SU-DHL-6 (cell line): Measurements from ENCODE around the gene EIF4E1B.

Experiments
- H2AFZ ChIP-seq: fragments of 200-600 bp; sonication (generic); 2 replicates; pipeline ENCODE4 v1.6.1; 2014; ENCODE audit warnings: low read depth, mild to moderate bottlenecking, moderate library complexity, mixed read lengths, antibody characterized with exemption, low read length; ENCODE audit not compliant: severe bottlenecking
- H3F3A ChIP-seq: fragments of 200-600 bp; shearing (Covaris generic); 2 replicates; pipeline ENCODE4 v1.6.0; 2016; ENCODE audit warnings: antibody characterized with exemption, mild to moderate bottlenecking; ENCODE audit not compliant: insufficient read depth
- H3K27ac ChIP-seq: fragments of 200-600 bp; sonication (generic); 2 replicates; pipeline ENCODE4 v1.5.1; 2016; ENCODE audit warnings: low read depth, mild to moderate bottlenecking, low read length, moderate library complexity, mixed read lengths
- H3K27me3 ChIP-seq: fragments of 200-600 bp; sonication (generic), shearing (Covaris generic); 2 replicates; pipeline ENCODE4 v1.6.0; 2014; ENCODE audit warnings: mild to moderate bottlenecking, low read length
- H3K36me3 ChIP-seq: fragments of 200-600 bp; sonication (generic); 2 replicates; pipeline ENCODE4 v1.6.1; 2014; ENCODE audit warnings: mild to moderate bottlenecking, low read length, mixed read lengths
- H3K4me2 ChIP-seq: fragments of 300-600, 200-600 bp; shearing (Covaris generic), sonication (generic); 2 replicates; pipeline ENCODE4 v1.6.0; 2014; ENCODE audit warnings: low read length, low read depth, mild to moderate bottlenecking; ENCODE audit not compliant: poor library complexity, severe bottlenecking
- H3K4me3 ChIP-seq: fragments of 200-600 bp; sonication (generic); 2 replicates; pipeline ENCODE4 v1.5.1; 2014; ENCODE audit warnings: antibody characterized with exemption, low read length, mild to moderate bottlenecking, mixed read lengths; ENCODE audit not compliant: insufficient read depth, poor library complexity, severe bottlenecking
- H3K79me2 ChIP-seq: fragments of 200-600 bp; sonication (generic); 2 replicates; pipeline ENCODE4 v1.6.1; 2014; ENCODE audit warnings: mild to moderate bottlenecking, low read length, moderate library complexity; ENCODE audit not compliant: insufficient read depth
- H3K9ac ChIP-seq: fragments of 200-600 bp; sonication (generic); 2 replicates; pipeline ENCODE4 v1.7.0; 2014; ENCODE audit warnings: mild to moderate bottlenecking, low read length
- H3K9me2 ChIP-seq: fragments of 200-600 bp; sonication (generic); replicated peaks from 2 replicates; pipeline ENCODE4 v1.6.1; 2014; ENCODE audit warnings: low read length; ENCODE audit not compliant: insufficient read depth
- H3K9me3 ChIP-seq: fragments of 200-600 bp; sonication (generic); 2 replicates; pipeline ENCODE4 v1.6.1; 2014; ENCODE audit warnings: low read length, mixed read lengths; ENCODE audit not compliant: insufficient read depth
- H4K20me1 ChIP-seq: fragments of 200-600 bp; sonication (generic); 2 replicates; pipeline ENCODE4 v1.6.1; 2014; ENCODE audit warnings: low read depth, mild to moderate bottlenecking, antibody characterized with exemption, low read length, moderate library complexity, mixed read lengths
- EZH2phosphoT487 ChIP-seq: fragments of 200-600 bp; sonication (generic), shearing (Covaris generic); conservative IDR thresholded peaks from 2 replicates; pipeline ENCODE4 v1.6.1; 2018; ENCODE audit warnings: mild to moderate bottlenecking, antibody characterized with exemption, low read length, moderate library complexity, mixed read lengths
- TF ChIP-seq, protein P1 (sequence below): fragments of 200-600 bp; sonication (generic); IDR thresholded peaks from one replicate; pipeline ENCODE4 v1.5.1; 2017; ENCODE audit warnings: antibody characterized with exemption, mild to moderate bottlenecking, low read length, moderate library complexity; ENCODE audit not compliant: insufficient read depth, poor library complexity, severe bottlenecking

The EIF4E1B gene

DNA sequence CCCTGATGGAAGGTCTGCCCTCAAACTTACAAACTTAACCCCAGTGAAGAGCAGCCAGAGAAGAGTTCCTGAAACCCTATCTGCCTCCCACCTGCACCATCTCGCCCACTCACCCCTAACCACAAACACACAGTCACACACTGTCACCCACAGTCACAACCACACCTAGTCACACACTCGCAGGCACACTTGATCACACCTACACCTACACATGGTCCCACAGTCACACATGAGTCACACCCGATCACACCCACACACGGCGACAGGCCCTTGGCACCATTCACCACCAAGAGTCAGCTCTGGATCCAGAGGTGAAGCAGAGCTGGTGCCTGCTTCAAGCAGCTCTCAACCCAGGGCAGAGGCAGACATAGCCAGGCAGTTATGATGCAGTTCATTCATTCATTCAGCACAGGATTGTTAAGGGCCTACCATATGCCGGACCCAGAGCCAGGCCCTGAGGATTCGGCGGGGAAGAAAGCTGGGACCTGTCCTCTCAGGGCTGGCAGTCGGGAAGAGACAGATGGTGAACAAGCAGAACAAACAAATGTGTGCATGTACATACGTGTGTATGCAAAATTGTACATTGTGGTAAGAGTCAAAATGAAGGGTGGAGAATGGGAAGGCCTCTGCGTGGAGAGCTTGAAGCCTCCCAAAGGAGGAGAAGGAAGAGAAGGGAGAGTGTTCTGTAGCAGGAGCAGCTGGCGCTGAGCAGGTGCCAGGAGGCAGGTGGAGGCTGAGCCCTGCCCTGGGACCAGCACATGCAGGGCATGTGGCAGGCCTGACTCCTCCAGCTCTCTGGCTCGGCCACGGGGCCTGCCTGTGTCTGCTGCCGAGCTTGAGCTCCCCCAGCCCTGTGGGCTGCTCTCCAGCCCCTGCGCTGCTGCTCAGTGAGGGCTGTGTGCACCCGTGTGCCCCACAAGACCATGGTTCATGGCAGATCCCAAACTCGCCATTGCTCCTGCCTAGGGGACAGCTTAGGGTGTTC lies 23.2 kb downstream of the EIF4E1B start:
- Histone ChIP-seq H3K4me2 (no peak overlapping the region), H2AFZ (no peak overlapping the region), H4K20me1 (no peaks in the 10 kb centered on the region), H3K9ac (no peak overlapping the region), H3F3A (0 out of 2 replicates have a peak, but pooled peaks cover 3% of the 10 kb centered on the region), H3K27me3 (no peaks in the 10 kb centered on the region), H3K27ac (no peak overlapping the region), H3K9me3 (no peaks in the 10 kb centered on the region), H3K9me2 (no peaks in the 10 kb centered on the region), H3K79me2 (no peaks in the 10 kb centered on the region), H3K4me3 (no peak overlapping the region), H3K36me3 (no peaks in the 10 kb centered on the region)
- TF ChIP-seq, protein P1, sequence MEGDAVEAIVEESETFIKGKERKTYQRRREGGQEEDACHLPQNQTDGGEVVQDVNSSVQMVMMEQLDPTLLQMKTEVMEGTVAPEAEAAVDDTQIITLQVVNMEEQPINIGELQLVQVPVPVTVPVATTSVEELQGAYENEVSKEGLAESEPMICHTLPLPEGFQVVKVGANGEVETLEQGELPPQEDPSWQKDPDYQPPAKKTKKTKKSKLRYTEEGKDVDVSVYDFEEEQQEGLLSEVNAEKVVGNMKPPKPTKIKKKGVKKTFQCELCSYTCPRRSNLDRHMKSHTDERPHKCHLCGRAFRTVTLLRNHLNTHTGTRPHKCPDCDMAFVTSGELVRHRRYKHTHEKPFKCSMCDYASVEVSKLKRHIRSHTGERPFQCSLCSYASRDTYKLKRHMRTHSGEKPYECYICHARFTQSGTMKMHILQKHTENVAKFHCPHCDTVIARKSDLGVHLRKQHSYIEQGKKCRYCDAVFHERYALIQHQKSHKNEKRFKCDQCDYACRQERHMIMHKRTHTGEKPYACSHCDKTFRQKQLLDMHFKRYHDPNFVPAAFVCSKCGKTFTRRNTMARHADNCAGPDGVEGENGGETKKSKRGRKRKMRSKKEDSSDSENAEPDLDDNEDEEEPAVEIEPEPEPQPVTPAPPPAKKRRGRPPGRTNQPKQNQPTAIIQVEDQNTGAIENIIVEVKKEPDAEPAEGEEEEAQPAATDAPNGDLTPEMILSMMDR, result no peak
- TF ChIP-seq EZH2phosphoT487, result no peak

DNA sequence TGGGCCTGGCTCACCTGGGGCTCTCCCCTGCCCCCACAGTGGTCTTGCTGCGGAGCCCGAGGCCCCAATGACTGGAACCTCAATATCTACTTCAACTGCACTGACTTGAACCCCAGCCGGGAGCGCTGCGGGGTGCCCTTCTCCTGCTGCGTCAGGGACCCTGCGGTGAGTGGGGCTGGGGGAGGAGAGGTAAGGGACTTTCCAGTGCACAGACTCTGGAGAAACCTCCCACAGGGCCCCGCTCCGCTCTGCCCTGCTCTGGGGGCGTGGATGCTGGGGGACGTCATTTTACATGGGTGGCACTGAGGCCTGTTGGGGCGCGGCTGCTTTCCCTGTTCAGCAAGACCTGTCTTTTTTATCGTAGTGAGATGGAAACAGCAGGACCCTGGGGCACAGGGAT lies 24.4 kb downstream of the EIF4E1B start:
- H3K9me2 ChIP-seq, result no peaks in the 10 kb centered on the region
- no peak overlapping the region for H3K9ac ChIP-seq
- H3K36me3 ChIP-seq, result no peaks in the 10 kb centered on the region
- H3K4me3 ChIP-seq, result no peak overlapping the region
- TF ChIP-seq, protein P1, result no peak
- no peak for TF ChIP-seq EZH2phosphoT487
- no peaks in the 10 kb centered on the region for H3F3A ChIP-seq
- no peak overlapping the region for H2AFZ ChIP-seq
- H3K27me3 ChIP-seq, result no peaks in the 10 kb centered on the region
- no peak overlapping the region for H3K4me2 ChIP-seq
- H4K20me1 ChIP-seq, result no peaks in the 10 kb centered on the region
- H3K79me2 ChIP-seq, result no peaks in the 10 kb centered on the region
- no peak overlapping the region for H3K27ac ChIP-seq
- no peaks in the 10 kb centered on the region for H3K9me3 ChIP-seq

DNA sequence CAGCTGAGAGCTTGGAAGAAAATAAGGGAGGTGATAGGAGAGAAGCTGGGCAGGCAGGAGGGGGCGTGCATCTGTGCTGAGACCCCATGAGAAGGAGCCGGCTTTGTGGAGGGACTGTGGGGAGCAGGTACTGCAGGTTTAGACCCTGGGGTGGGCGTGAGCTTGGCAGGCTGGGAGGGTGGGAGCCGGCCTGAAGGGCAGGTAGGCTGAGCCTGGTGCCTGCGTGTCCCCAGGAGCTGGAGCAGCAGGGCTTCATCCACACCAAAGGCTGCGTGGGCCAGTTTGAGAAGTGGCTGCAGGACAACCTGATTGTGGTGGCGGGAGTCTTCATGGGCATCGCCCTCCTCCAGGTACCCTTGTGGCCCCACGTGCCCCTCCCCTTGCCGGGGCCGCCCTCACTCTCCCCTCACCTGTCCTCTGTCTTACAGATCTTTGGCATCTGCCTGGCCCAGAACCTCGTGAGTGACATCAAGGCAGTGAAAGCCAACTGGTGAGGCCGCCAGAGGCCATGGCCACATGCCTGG lies 26.1 kb downstream of the EIF4E1B start:
- no peak overlapping the region for H3K9ac ChIP-seq
- H3K27me3 ChIP-seq, result no peaks in the 10 kb centered on the region
- no peaks in the 10 kb centered on the region for H3K79me2 ChIP-seq
- no peaks in the 10 kb centered on the region for H3K36me3 ChIP-seq
- no peak overlapping the region for H3K4me2 ChIP-seq
- no peak for TF ChIP-seq EZH2phosphoT487
- TF ChIP-seq, protein P1, result no peak
- no peak overlapping the region for H2AFZ ChIP-seq
- no peak overlapping the region for H3K27ac ChIP-seq
- H4K20me1 ChIP-seq, result no peaks in the 10 kb centered on the region
- no peak overlapping the region for H3K4me3 ChIP-seq
- H3K9me2 ChIP-seq, result no peaks in the 10 kb centered on the region
- no peaks in the 10 kb centered on the region for H3F3A ChIP-seq
- H3K9me3 ChIP-seq, result no peaks in the 10 kb centered on the region
